Left forelimb (tissue), 1 donor: Measurements from ENCODE around the gene AKT2.

Source experiments
- DNase-seq: peaks from one replicate; pipeline ENCODE4 v3.0.0-alpha.2; 2018; ENCODE audit warnings: low spot score

AKT2 gene

GRCh38 chr19:40190891-40191835 is 94.0 kb downstream of the AKT2 start, which contains the start of gene MAP3K10:
MAP3K10 (plus strand) TSS chr19:40191426; CDS start chr19:40192032, 606 bp downstream.
- peak; percentile 84 for DNase-seq

GRCh38 chr19:40184273-40184672 is 100.9 kb downstream of the AKT2 start:
- DNase-seq = no peak
